Hematopoietic multipotent progenitor cell treated with erythropoietin and hydrocortisone succinate and interleukin-3 and kit ligand, for 8 days (in vitro differentiated cells): ENCODE measurements around the gene IGF1R.
A peak's percentile ranks its signal among the peaks of the same experiment; 100 is the strongest.

Source experiments
- DNase-seq: peaks from one replicate; pipeline ENCODE4 v3.0.0-alpha.2; 2015

The IGF1R gene

DNA sequence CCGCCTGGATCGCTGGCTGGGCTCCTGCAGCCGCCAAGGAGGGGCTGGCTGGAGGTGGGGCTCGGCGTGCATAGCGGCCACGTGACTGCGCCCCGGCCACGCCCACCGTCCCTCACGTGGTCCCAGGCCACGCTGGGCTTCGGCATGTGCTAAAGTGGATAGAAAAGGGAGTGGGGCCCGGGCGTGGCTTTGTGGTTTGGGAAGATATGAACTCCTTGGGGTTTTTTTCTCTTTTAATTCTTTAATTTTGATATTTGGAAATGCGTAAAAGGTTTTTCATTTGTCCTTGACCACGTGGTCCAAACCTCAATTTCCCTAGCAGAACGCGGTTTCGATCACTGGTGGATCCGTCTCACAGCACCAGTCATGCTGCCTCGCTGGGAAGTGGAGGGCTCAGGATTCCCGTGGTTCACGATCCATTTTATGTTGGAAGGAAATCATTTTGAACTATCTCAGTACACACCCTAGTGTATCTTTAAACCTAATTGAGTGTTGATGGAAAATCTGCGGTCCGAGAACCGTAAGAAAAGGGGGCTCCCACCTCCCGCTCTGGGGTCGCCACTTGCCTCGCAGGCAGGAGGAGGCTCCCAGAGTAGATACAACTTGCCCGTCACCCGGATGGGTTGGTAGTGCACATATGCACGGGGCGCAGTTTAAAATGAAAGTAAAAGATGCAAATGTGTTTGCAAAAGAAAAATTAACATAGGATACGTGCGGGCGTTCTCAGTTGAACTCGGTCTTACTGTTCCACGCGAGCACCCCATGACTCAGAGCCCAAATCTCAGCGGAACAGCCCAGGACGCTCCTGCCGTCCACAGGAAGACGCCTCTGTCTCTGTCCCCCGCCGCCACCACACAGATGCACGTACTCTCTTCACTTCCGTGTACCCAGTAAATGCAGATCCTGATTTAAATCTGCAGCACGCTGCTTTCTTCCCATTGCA lies 217.3 kb downstream of the IGF1R start:
- peak; percentile 85 for DNase-seq

DNA sequence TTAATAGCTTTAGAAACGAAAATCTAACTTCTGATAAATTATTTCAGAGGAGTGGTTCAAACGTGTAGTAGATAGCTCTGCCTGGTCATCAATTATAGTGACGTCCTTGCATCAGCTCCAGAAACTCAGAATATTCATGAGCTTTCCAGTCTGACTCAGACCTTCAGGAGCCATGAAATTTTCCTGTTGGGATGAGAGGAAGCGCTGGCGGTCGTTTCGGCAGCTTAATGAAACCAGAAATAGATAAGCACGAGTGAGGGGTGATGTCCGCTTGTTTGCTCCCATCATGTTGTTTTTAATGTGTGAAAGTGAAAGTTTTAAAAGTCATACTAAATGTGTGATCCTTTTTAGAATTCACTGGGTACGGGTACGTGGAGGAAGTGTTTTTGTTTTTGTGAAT lies 218.2 kb downstream of the IGF1R start:
- DNase-seq: no peak

DNA sequence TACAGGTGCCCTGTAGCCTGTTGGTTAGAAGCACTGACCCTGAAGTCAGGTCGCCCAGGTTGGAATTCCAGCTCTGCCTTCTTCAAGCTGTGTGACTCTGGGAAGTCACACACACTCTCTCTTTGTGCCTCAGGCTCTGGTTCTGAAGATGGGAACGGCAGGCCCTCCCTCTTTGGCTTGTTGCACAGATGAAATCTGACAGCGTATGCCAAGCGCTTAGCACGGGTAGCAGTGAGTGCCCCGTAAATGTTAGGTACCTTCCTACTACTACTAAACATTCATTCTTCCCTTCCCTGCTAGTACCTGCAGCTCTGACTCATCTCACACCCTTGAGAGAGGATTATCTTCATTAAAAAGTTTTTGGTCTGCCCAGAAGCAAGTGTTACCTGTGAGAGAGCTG lies 220.2 kb downstream of the IGF1R start:
- DNase-seq: no peak

DNA sequence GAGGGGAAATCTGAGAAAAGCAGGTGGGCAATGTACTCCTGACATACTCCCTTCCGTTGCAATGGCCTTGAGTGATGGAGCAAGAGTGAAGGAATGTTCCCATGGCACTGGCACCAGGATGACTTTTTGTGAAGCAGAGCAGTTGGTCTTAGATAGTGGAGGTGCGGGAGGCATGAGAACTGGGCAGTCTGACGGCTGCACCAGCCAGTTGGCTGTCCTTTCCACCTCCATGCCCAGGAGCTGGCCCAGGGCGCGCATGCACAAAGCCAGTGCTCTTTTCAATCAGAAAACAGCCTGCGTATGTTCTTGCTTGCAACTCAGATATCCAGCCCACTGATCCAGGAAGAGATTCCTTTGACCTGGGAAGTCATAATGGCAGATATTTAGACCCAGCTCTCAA lies 222.4 kb downstream of the IGF1R start:
- DNase-seq: no peak

- no peak for DNase-seq
Measured at GRCh38 chr15:98872774-98873173, 224.4 kb downstream of the IGF1R start.

DNA sequence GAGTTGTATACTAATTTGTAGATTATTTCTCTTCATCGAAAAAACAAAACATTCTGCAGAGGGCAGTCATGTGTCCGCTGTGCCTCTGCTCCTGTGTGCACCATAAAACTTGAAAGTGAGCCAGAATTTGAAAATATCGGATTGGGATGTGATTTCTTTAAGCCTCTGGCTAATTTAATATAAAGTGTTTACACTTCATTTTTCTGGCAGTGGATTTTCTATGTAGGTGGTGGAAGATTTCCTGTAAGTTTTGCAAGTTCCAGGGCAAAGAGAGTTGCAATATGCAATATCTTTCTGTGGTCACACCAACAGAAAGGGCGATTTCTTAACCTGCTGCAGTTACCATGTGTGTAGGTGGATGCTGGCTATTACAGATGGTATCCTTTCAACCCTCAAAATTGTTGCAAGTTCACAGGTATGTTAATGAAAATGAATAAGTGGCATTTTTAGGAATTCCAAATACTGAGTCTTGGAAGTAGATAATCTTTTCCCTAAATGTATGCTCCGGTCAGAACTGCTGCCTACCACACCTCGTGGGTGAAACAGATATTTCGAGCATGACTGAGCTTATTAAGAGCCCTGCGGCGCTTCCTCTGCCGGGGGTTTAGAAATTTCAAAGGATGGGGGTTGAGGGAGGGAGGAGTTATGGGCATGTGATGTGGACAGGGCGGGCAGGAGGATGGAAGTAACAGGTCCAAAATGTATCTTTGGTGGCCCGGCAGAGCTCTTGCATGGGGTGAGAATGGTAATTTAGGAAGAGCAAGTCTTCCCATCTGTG lies 225.3 kb downstream of the IGF1R start:
- peak; percentile 40 for DNase-seq

DNA sequence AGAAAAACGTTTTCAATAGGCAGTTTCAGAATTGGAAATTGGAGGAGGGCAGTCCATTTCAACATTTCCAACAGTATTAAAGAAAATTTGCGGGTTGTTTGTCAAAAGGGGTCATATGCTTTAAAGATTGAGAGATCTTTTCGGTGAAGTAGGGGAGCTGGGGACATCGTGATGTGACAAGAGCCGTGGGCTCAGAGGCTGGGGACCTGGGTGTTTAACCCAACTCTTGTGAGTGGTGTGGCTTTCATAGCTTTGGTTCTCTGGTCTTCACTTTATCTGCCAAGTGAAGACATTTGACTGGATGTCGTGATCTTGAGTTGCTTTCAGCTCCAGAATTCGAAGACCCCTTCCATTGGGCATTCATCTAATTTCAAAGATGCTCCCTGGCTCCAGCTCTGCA lies 226.0 kb downstream of the IGF1R start:
- no peak for DNase-seq

- DNase-seq: no peak
Measured at GRCh38 chr15:98874773-98875172, 226.4 kb downstream of the IGF1R start.

DNA sequence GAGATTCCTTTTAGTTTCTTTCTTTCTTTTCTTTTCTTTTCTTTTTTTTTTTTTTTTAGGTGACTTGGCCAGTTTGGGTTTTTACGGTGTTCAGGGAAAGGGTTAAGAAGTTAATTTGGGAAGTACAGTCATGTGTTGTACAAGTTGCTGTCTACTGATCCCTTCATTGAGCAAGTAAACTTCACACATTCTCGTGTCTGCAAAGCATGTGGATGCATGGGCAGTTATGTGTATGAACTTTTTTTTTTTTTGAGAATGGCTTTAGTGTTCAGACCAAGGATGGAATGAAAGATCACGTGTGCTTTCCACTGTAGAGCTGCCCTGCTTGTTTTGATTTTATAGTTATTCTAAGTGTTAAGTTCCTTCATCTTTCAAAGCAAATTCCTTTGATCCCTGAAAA lies 227.0 kb downstream of the IGF1R start:
- no peak for DNase-seq

- no peak for DNase-seq
Measured at GRCh38 chr15:98876451-98877369, 228.4 kb downstream of the IGF1R start.

DNA sequence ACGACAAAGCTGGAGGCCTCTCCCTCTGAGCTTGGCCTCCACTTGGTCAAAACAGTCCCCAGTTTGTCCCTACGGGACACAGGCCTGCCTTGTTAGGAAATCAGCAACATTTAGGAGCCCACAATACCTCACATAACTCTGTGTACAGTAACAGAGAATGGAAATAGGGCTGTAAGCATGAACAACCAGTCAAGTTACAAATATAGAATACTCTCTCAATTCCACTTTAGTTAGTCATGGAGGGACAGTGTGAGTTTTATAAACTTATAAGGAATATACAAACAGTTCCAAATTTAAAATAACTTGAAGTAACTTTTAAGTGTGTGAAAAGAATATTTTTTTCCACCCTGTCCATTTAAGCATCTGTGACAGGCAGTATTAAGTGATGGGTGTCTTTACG lies 229.8 kb downstream of the IGF1R start:
- DNase-seq: no peak

DNA sequence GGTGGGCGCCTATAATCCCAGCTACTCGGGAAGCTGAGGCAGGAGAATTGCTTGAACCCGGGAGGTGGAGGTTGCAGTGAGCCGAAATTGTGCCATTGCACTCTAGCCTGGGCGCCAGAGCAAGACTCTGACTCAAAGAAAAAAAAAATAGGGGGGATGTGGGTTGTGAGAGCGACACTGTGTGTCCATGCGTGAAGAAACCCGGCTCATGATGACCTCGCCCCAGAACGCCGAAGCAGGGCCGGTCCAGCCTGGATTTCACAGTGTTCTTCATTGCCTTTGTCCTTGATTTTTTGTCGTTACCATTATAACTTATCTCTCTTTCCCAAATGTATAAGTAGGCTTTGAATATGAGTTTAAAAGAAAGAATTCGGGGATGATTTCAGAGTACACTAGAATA lies 230.5 kb downstream of the IGF1R start:
- no peak for DNase-seq

DNA sequence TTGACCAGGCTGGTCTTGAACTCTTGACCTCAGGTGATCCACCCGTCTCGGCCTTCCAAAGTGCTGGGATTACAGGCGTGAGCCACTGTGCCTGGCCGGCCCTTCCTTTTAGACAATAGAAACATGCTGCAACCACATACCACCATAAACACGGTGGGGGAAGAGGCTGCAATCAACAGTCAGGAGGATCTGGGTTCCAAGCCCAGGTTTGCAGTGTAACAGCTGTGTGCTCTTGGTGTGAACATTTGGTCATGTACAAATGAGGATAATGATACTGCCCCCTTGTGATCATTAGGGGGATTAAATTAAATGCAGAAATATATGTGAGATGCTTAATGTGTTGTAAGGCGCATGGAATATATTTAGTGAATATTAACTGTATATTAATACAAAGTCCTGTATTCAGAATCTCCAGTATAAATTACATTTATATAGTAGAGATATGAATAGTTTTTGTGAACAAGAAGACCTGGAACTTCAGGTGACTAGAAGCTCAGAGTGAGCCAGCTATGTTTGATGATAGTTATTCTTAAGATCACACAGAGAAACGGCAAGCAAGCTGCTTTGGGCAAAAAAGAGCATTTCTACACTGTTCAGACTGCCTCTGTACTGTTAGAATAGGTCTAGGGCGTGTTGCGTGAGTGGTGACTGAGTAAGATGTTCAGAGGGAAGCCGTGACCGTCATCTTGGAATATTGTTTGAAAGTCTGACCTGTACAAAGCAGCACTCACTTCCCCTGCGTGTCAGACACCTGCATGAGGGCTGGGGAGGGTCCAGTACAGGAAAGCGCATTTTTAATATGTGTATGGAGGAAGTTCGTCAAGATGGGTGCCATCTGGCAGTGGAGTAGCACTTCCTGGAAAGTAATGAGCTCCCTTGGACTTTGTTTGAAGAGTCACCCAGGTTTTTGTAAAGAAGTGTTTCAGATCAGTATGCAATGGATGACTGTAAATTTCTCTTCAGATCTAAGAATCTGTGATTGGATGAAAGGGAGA lies 233.5 kb downstream of the IGF1R start:
- peak; percentile 78 for DNase-seq

- no peak for DNase-seq
Measured at GRCh38 chr15:98883478-98883877, 235.1 kb downstream of the IGF1R start.

DNA sequence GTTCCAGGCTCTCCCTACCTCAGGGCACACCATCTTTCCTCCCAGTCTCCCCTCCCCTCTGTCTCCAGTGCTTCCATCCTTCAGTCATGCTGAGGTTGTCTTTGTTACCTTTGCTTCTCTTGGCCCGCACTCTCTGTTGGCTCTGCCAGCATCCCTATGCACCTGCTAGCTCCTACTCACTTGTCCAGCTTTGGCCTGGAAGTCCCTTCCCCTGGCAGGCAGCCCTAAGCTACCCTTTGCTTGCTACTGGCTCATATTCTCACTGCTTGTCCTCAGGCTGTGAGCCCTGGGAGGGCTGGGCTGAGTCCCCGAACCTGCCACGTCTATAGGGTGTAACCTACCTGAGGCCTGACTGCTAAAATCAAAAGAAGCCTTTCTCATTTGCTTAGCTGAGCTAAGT lies 236.6 kb downstream of the IGF1R start:
- no peak for DNase-seq

DNA sequence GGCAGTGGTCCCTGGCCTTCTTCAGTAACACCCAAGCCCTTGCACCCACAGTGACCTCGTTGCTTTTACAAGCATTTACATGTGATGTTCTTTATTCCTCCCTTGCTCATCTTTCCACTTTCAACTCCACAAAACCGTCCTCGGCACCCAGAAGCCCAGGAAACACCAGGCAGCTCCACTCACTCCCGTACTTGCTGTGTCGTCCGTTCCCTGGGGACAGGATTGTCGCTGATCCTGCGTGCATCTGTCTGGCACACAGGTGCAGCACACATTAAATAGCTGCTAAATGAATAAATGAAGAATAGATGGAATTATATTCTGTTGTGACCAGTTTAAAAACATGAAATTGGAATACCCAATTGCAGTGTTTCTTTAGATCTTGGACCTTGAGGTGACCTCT lies 239.6 kb downstream of the IGF1R start:
- DNase-seq: no peak

- DNase-seq: peak; percentile 64
Measured at GRCh38 chr15:98888820-98889479, 240.6 kb downstream of the IGF1R start.

DNA sequence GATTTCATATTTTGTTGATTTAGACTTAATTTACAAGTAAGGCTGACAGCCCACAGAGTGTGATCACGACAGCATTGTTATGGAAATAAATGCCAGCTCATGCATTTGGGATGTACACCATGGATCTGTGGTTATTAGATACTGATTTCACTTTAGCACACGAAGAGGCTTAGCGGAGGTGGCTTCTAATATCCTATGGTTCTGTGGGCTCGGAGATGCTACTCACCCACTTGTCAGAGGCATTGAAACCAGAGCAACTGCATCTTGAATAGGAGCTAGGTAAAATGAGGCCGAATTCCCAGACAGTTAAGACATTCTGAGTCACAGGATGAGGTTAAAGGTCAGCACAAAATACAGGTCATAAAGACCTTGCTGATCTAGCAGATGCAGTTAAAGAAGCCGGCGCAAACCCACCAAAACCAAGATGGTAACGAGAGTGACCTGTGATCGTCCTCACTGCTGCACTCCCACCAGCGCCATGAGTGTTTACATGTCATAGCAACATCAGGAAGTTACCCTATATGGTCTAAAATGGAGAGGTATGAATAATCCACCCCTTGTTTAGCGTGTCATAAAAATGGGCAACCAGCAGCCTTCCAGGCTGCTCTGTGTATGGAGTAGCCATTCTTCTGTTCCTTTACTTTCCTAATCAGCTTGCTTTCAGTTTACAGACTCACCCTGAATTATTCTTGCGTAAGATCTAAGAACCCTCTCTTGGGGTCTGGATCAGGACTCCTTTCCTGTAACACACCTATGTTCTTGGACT lies 241.8 kb downstream of the IGF1R start:
- no peak for DNase-seq

DNA sequence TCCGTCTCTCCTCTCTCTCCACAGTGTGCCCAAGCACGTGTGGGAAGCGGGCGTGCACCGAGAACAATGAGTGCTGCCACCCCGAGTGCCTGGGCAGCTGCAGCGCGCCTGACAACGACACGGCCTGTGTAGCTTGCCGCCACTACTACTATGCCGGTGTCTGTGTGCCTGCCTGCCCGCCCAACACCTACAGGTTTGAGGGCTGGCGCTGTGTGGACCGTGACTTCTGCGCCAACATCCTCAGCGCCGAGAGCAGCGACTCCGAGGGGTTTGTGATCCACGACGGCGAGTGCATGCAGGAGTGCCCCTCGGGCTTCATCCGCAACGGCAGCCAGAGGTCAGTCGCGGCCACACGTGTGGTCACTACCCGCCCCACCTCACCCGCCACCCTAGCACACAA lies 243.0 kb downstream of the IGF1R start:
- DNase-seq: no peak

DNA sequence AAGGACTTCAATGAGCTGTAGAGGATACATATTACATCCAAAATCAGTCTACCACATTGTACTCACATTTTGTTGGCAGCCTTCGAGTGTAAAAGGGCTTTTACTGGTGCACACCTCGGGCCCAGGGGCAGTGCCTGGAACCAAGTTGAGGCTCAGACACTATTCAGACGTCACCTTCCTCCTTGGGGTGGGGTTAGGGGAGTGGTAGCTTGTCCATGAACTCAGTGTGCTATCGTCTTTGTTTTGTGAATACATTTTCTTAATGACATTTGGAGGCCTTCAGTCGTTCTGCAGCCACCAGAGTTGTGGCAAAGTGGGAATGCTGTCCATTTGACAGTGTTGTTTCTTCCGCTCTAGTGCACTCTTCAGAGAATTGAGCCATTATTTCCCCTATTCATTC lies 245.1 kb downstream of the IGF1R start:
- DNase-seq: no peak
